Neutrophil (primary cell): Measurements from ENCODE around the gene CSF2RB.

Experiments
- H3K27ac ChIP-seq: fragments of 200-600 bp; sonication (generic); 2 replicates; pipeline ENCODE4 v1.5.1; 2016; ENCODE audit warnings: mild to moderate bottlenecking, moderate library complexity
- H3K27me3 ChIP-seq: fragments of 200-600 bp; sonication (generic); 2 replicates; pipeline ENCODE4 v1.6.0; 2016; ENCODE audit warnings: mild to moderate bottlenecking
- H3K36me3 ChIP-seq: fragments of 200-600 bp; sonication (generic); 2 replicates; pipeline ENCODE4 v1.5.1; 2017
- H3K4me1 ChIP-seq, 2 experiments: fragments of 200-600 bp in 1 of 2; sonication (generic) in 1 of 2; 1 replicate in 1 of 2; 2 replicates in 1 of 2; pipeline versions ENCODE4 v1.5.1 to v1.6.1; 2013 to 2016; ENCODE audit warnings: low read depth in 1 of 2, low read length in 1 of 2, mild to moderate bottlenecking in 1 of 2, moderate library complexity in 1 of 2; ENCODE audit not compliant: control insufficient read depth in 1 of 2, insufficient read depth in 1 of 2
- H3K4me3 ChIP-seq, 2 experiments: fragments of 200-600 bp in 1 of 2; sonication (generic) in 1 of 2; 1 replicate in 1 of 2; 2 replicates in 1 of 2; pipeline ENCODE4 v1.5.1; 2013 to 2016; ENCODE audit warnings: low read depth in 1 of 2, low read length in 1 of 2, mild to moderate bottlenecking in 1 of 2, moderate library complexity in 1 of 2
- H3K9me3 ChIP-seq: fragments of 200-600 bp; sonication (generic); 2 replicates; pipeline ENCODE4 v1.5.1; 2016
- TF ChIP-seq, protein P1 (sequence below): fragments of 200-600 bp; sonication (generic); IDR thresholded peaks from 2 replicates; pipeline ENCODE4 v1.5.1; 2016; ENCODE audit warnings: antibody characterized with exemption

The CSF2RB gene

DNA sequence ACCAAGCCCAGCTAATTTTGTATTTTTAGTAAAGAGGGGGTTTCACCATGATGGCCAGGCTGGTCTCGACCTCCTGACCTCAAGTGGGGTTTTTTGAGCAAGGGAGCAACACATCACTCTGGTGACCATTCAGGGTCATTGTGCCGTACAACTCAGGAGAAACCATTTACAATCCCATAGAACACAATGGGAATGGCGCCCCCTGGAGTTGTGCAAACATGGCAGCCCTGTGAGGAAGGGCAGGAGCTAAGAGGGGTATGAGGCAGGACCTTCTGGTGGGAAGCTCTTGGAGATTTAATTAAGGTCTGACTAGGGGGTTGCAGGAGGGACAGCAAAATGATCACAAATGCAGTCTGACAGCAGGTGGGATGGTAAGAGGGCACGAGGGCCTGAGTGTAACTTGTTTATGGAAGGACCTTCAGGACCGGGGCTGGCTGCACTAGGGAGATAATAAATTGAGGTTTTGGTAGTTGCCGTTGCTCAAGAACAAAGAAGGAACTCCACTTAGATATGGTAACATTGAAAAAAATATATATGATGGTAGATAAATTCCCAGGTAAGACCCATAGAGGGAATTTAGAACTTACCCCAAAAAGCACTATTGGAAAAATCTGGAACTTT is 9.1 kb upstream of the CSF2RB start:
- H3K4me3 ChIP-seq, result no peak overlapping the region
- H3K9me3 ChIP-seq, result no peaks in the 10 kb centered on the region
- H3K27me3 ChIP-seq, result no peaks in the 10 kb centered on the region
- no peak overlapping the region for H3K27ac ChIP-seq
- H3K4me1 ChIP-seq, result peaks cover 16 to 21% of the 10 kb centered on the region in 2 experiments
- no peaks in the 10 kb centered on the region for H3K36me3 ChIP-seq
- TF ChIP-seq, protein P1, sequence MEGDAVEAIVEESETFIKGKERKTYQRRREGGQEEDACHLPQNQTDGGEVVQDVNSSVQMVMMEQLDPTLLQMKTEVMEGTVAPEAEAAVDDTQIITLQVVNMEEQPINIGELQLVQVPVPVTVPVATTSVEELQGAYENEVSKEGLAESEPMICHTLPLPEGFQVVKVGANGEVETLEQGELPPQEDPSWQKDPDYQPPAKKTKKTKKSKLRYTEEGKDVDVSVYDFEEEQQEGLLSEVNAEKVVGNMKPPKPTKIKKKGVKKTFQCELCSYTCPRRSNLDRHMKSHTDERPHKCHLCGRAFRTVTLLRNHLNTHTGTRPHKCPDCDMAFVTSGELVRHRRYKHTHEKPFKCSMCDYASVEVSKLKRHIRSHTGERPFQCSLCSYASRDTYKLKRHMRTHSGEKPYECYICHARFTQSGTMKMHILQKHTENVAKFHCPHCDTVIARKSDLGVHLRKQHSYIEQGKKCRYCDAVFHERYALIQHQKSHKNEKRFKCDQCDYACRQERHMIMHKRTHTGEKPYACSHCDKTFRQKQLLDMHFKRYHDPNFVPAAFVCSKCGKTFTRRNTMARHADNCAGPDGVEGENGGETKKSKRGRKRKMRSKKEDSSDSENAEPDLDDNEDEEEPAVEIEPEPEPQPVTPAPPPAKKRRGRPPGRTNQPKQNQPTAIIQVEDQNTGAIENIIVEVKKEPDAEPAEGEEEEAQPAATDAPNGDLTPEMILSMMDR, result no peak

DNA sequence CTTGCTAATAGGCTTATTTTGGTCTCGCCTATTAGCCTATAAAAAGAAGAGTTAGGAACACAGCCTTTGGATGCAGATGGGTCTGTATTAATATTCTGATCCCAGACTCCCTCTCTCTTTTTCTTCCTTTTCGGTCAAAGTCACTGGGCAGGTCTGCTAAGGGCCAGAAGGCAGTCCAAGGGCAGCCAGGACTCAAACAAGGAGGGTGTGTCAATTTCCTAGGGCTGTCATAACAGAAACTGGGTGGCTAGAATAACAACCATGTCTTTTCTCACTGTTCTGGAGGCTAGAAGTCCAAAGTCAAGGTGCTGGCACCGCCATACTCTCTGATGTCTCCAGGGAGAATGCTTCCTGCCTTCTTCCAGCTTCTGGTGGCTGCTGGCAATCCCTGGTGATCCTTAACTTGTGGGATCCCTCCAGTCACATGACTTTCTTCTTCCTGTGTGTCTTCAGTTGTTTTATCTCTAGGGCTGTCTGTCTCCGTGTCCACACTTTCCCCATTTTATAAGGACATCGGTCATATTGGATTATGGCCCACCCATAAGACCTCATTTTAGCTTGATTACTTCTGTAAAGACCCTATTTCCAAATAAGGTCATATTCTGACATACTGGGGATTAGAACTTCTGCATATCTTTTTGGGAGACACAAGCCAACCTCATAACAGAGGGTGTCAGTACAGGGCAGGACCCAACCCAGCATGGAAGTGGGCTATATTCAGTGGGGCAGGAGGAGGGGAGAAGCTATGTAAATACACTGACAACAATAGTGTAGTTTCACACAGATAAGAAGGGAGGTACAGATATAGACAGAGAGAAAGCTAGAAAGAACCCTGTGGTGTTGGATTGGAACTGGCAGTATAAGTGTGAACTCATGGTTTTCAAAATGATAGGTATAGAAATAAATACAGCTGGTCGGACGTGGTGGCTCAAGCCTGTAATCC is 5.9 kb upstream of the CSF2RB start:
- no peak overlapping the region for H3K27ac ChIP-seq
- H3K36me3 ChIP-seq, result no peaks in the 10 kb centered on the region
- no peaks in the 10 kb centered on the region for H3K27me3 ChIP-seq
- peaks cover 13 to 14% of the 10 kb centered on the region in 2 experiments for H3K4me1 ChIP-seq
- no peaks in the 10 kb centered on the region for H3K9me3 ChIP-seq
- H3K4me3 ChIP-seq, result no peak overlapping the region
- TF ChIP-seq, protein P1, result no peak

DNA sequence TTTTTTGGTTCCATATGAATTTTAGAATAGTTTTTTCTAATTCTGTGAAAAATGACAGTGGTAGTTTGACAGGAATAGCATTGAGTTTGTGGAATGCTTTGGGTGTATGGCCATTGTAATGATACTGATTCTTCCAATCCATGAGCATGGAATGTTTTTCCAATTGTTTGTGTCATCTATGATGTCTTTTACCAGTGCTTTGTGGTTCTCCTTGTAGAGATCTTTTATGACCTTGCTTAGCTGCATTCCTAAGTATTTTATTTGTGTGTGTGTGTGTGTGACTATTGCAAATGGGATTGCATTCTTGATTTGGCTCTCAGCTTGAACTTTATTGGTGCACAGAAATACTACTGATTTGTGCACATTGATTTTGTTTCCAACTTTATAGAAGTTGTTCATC is 3.0 kb upstream of the CSF2RB start:
- no peaks in the 10 kb centered on the region for H3K36me3 ChIP-seq
- H3K27me3 ChIP-seq, result no peaks in the 10 kb centered on the region
- peaks cover 23 to 32% of the 10 kb centered on the region in 2 experiments for H3K4me1 ChIP-seq
- H3K27ac ChIP-seq, result no peak overlapping the region
- H3K4me3 ChIP-seq, result no peak overlapping the region
- no peaks in the 10 kb centered on the region for H3K9me3 ChIP-seq
- TF ChIP-seq, protein P1, result no peak

DNA sequence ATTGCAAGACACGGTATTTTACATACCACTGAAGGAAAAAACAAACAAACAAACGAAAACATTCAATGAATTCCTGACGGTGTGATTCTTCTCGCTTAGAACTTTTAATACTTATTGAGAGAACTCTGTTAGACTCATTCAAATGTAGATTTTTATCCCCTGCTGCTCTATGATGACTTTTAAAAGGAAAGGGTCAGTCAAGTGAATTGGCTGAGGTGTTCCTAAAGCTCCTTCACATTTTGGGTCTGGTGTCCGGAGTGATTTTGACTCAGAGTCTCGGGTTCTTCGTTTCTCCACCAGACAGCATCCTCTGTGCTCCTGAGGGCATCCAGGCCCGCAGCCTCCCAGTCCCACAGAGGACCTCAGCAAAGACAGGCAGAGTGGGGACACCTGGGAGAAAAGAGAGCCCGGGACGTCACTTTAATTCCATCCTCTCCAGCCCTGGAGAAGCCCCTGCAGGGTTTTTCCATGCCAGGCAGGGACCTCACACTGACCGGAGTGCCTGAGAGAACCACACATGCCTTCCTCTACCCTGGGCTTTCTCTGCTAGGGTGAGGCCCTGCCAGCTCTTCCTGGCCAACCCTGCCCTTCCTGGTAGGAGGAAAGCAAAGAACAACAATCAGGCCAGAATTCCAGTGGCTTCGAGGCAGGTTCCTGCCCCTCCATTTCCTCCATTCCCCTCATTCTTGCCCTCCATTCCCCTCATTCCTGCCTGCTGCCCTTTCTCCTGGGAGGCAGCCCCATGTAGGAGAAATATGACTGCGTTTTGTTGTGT is 1.4 kb upstream of the CSF2RB start:
- no peaks in the 10 kb centered on the region for H3K27me3 ChIP-seq

More for the DNA sequence above, 1.4 kb upstream of the CSF2RB start:
- TF ChIP-seq, protein P1, result no peak
- peaks cover 39 to 47% of the 10 kb centered on the region in 2 experiments for H3K4me1 ChIP-seq
- peak overlapping the region; percentile 94 for H3K27ac ChIP-seq
- peaks cover 7% of the 10 kb centered on the region for H3K36me3 ChIP-seq
- H3K4me3 ChIP-seq, result peak overlapping the region in 1 of 2 experiments; percentile 70
- no peaks in the 10 kb centered on the region for H3K9me3 ChIP-seq
